Psoas muscle (tissue), 8 donors: ENCODE measurements around the gene PGA5. TPM values are rescaled to one million over a fixed set of nuclear protein-coding genes. Genes with fewer than 3 reads are reported as not detected.
"Not testable (repeated sequence)": the region's sequence is repeated elsewhere in the genome, so short reads cannot be mapped to it uniquely, and the experiment has no call there.

Source experiments
- ATAC-seq, 4 donors: fragments of 200-7000 bp; cut with Tn5 transposase; one replicate each; pipeline ENCODE4 v1.9.1; 2020; ENCODE audit warnings: moderate library complexity in 3 of 4, mild to moderate bottlenecking in 2 of 4
- DNase-seq, 2 donors: peaks; one replicate each; pipeline ENCODE4 v3.0.0-alpha.2; 2020
- H3K27ac ChIP-seq: fragments of 200-600 bp; one replicate; pipeline ENCODE4 v1.8.0; 2022
- H3K27me3 ChIP-seq, 3 donors: fragments of 200-600 bp in 1 of 3; one replicate each; pipeline versions ENCODE4 v1.6.1 to v1.8.0; 2013 to 2022; ENCODE audit warnings: low read length in 2 of 3, mild to moderate bottlenecking in 2 of 3, moderate library complexity in 1 of 3; ENCODE audit not compliant: insufficient read depth in 3 of 3
- H3K36me3 ChIP-seq, 2 donors: fragments of 200-600 bp in 1 of 2; one replicate each; pipeline versions ENCODE4 v1.6.1 to v1.8.0; 2013 to 2022; ENCODE audit warnings: low read depth in 1 of 2, mild to moderate bottlenecking in 1 of 2, moderate library complexity in 1 of 2; ENCODE audit not compliant: insufficient read depth in 1 of 2
- H3K4me1 ChIP-seq: fragments of 200-600 bp; one replicate; pipeline ENCODE4 v1.8.0; 2022
- H3K4me3 ChIP-seq: fragments of 200-600 bp; one replicate; pipeline ENCODE4 v1.8.0; 2022; ENCODE audit warnings: mild to moderate bottlenecking
- H3K9me3 ChIP-seq: fragments of 200-600 bp; one replicate; pipeline ENCODE4 v1.8.0; 2022
- WGBS, 3 donors: extraction: QIAGEN DNeasy Blood & Tissue Kit; methylation state at CpG; one replicate each; pipeline versions ENCODE4 v1.1.6 to v1.1.7; 2013; 5-methylcytosine and 5-hydroxymethylcytosine counted together
- intact Hi-C, 2 donors: fragments of 100-400 bp; cut with DNase I; formaldehyde crosslinking; loops; one replicate each; pipeline versions ENCODE4 v1.11.0 to v1.14.2; 2022
- long read RNA-seq, 2 donors: library from polyadenylated mRNA; unstranded; transcript quantifications; one replicate each; pipeline ENCODE4 v2.0.0, GENCODE V29; 2021
- polyA plus RNA-seq, 3 donors: library from polyadenylated mRNA; stranded (reverse); fragments of 200-250 nt; gene quantifications; one replicate each; pipeline ENCODE4 v1.2.3, GENCODE V29; 2013
- total RNA-seq, 4 donors: library from RNA; stranded (reverse); fragmentation: NEBNext Ultra II Directional in 2 of 4; extraction: Animal tissue kit (Norgen Biotek cat#: 25700) in 2 of 4; gene quantifications; one replicate each; pipeline versions ENCODE4 v1.2.1 to v1.2.4, GENCODE V29; 2021 to 2023
- TF ChIP-seq, protein P1 (sequence below): fragments of 200-600 bp; IDR thresholded peaks from one replicate; pipeline ENCODE4 v1.8.0; 2022; ENCODE audit warnings: antibody characterized with exemption
- donor health status: healthy with polysubstance abuse.
- donor health status: DM: no; HTN: no; CAD: no; lungs with moderate emphysema.
- donor health status: Bipolar disorder and iron deficiency.
- donor health status: healthy.
- donor health status: DM: yes; HTN: yes; CAD: no.
- donor health status: DM: no; HTN: no; CAD: no.
- donor health status: DM: no; HTN: no; CAD: no.
- donor health status: DM: yes; HTN: yes; CAD: no.

Gene PGA5
- total RNA-seq: under 1 TPM in 2 of 4 donors, not detected in 2; 0.19 to 0.42 TPM
- polyA plus RNA-seq: under 1 TPM in 2 of 3 donors, not detected in 1; 0.17 to 0.44 TPM
- long read RNA-seq, donor 1: 0 reads
- long read RNA-seq, donor 2: 0 reads

DNA sequence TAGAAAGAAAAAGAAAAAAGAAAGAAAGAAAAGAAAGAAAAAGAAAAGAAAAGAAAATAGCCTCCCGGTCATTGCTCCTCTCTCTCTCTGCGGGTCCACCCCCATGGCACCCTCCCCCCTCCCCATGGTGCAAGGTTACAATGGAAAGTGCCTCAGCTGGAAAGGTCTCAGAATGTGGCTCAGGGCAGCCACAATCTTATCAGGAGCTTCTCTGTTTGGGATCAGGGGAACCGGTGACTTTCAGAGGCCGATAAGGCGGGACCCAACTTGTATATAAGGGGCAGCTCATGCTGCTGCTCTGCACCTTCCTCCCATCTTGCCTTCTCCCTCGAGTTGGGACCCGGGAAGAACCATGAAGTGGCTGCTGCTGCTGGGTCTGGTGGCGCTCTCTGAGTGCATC lies at the start of gene PGA5:
Gene PGA5, plus strand, starts transcription at position 301 of the 400 bp plus-strand sequence. Its CDS starts 52 bp downstream, at position 353.
- H3K9me3 ChIP-seq, H3K27me3 ChIP-seq, H3K36me3 ChIP-seq, DNase-seq, H3K27ac ChIP-seq, H3K4me1 ChIP-seq, H3K4me3 ChIP-seq, ATAC-seq, intact Hi-C loops: not testable (repeated sequence)
- WGBS, 3 donors: no CpG with 5 or more reads among the region's 8 CpGs

DNA sequence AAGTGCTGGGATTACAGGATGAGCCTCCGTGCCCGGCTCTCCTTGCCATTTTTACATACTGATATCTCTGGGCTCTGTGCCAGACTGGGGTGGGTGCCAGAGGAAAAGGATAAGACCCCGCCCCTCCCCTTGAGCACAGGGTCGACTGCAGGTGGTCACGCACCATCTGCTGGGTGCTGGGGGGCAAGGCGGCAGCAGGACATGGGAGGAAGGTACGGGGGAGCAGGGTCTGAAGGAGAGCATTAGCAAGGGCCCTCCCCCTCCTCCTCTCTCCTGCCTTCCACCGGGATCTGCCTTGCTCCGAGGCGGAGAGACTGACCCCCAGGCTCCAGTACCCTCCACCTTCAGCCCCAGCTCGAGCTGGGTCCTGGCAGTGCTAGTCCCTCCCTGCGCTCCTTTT lies 47.4 kb upstream of the PGA5 start:
- no peak overlapping the region for H3K27ac ChIP-seq
- DNase-seq (no peak), ATAC-seq (no peak)
- H3K4me1 ChIP-seq: no peaks in the 10 kb centered on the region
- no peaks in the 10 kb centered on the region for H3K36me3 ChIP-seq
- 31% methylated on average over 8 to 12 of the region's 12 CpGs for WGBS, 3 donors
- peaks cover 0 to 25% (median 0%) of the 10 kb centered on the region in 3 donors for H3K27me3 ChIP-seq
- H3K4me3 ChIP-seq: no peak overlapping the region
- H3K9me3 ChIP-seq: no peaks in the 10 kb centered on the region
- TF ChIP-seq, protein P1, sequence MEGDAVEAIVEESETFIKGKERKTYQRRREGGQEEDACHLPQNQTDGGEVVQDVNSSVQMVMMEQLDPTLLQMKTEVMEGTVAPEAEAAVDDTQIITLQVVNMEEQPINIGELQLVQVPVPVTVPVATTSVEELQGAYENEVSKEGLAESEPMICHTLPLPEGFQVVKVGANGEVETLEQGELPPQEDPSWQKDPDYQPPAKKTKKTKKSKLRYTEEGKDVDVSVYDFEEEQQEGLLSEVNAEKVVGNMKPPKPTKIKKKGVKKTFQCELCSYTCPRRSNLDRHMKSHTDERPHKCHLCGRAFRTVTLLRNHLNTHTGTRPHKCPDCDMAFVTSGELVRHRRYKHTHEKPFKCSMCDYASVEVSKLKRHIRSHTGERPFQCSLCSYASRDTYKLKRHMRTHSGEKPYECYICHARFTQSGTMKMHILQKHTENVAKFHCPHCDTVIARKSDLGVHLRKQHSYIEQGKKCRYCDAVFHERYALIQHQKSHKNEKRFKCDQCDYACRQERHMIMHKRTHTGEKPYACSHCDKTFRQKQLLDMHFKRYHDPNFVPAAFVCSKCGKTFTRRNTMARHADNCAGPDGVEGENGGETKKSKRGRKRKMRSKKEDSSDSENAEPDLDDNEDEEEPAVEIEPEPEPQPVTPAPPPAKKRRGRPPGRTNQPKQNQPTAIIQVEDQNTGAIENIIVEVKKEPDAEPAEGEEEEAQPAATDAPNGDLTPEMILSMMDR: no peak
- intact Hi-C loops: loop anchor here in 1 of 2 donors (10.0 kb wide), 1 partner anchor 61 kb away; no protein-coding TSS in a partner anchor

DNA sequence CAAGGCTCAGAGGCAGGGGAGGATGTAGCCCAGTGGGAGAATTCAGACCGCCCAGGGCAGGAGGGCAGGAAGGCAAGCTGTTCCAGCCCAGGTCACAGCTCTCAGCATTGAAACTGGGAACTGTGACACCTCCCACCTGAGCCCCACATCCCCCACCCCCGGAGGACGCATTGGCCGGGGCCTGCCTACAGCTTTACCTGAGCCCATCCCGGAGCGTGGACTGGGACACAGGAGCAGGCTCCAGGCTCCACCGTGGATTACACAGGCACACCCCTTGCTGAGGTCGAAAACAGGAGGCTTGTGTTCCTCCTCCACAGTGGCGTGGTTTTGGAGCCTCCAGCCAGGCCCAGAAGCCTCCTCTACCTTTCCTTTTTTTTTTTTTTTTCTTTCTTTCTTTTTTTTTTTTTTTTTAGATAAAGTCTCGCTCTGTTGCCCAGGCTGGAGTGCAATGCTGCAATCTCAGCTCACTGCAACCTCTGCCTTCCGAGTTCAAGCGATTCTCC lies 46.8 kb upstream of the PGA5 start:
- intact Hi-C loops: loop anchor here in 1 of 2 donors (10.0 kb wide), 1 partner anchor 61 kb away; no protein-coding TSS in a partner anchor
- TF ChIP-seq, protein P1: no peak
- no peak for DNase-seq
- ATAC-seq: no peak
- no peak overlapping the region for H3K4me3 ChIP-seq
- H3K36me3 ChIP-seq: no peaks in the 10 kb centered on the region
- H3K9me3 ChIP-seq: no peaks in the 10 kb centered on the region
- H3K4me1 ChIP-seq: no peaks in the 10 kb centered on the region
- H3K27me3 ChIP-seq: peaks cover 0 to 25% (median 0%) of the 10 kb centered on the region in 3 donors
- H3K27ac ChIP-seq: no peak overlapping the region
- WGBS, 3 donors: 66 to 74% (median 71%) methylated on average over 11 to 12 of the region's 12 CpGs

DNA sequence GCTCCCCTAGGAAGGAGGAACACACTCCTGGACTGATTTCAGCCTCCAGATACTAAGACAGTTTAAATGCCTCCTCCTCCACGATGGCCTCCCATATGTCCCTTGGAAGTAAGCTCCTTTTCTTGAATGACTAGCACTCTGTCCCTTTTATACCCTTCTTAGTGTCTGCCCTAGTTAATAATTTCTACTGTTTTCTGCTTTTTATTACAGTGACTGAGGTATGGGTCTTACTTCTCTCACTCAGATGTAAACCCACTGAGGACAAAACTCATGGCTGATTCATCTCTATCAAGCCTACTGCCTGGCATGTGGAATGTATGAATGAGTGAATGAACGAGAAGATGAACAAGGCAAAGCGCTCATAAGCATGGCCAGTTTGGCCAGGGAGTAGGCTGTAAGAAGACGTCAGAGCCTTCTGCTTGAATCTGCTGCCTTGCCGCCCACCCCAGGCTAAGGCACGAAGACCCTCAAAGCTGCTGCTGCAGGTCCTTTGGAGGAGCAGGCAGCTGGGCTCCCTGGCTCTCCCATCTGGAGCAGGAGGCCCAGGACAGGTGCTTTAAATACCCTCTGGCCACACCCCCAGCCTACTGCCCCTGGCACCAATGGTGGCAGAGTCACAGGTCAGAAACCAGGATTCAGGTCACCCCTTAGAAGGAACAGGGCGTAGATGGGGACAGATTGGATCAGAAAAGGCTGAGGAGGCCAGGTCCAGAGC lies 45.8 kb upstream of the PGA5 start:
- TF ChIP-seq, protein P1: no peak
- Histone ChIP-seq H3K27ac (no peak overlapping the region), H3K9me3 (no peaks in the 10 kb centered on the region), H3K4me3 (no peak overlapping the region), H3K4me1 (no peaks in the 10 kb centered on the region), H3K36me3 (no peaks in the 10 kb centered on the region), H3K27me3 (peaks cover 0 to 25% (median 0%) of the 10 kb centered on the region in 3 donors)
- DNase-seq (no peak), ATAC-seq (no peak)
- intact Hi-C loops: loop anchor here in 1 of 2 donors (10.0 kb wide), 1 partner anchor 60 kb away; no protein-coding TSS in a partner anchor
- 68 to 72% (median 68%) methylated on average over 7 of the region's 7 CpGs for WGBS, 3 donors

DNA sequence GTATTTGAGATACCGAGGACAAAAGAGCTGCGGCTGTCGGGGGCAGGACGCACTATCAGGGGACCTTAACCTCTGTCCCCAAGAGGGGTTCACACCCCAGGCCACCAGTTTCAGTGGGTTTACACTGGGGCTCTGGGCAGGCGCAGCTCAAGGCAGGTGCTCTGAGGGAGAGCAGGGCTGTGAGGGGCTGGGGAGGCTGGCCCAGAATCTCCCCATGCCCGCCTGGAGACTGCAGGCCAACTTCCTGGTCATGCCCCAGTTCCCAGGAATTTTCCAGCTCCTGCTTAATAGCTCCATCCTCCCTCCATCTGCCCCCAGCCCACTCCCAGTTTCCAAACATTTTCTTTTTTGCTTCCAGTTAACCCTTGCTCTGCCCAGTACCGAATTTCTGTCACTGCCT lies 45.3 kb upstream of the PGA5 start:
- H3K9me3 ChIP-seq: no peaks in the 10 kb centered on the region
- H3K27ac ChIP-seq: no peak overlapping the region
- H3K27me3 ChIP-seq: peaks cover 0 to 25% (median 0%) of the 10 kb centered on the region in 3 donors
- no peak for DNase-seq
- H3K4me3 ChIP-seq: no peak overlapping the region
- ATAC-seq: no peak
- intact Hi-C loops: loop anchor here in 1 of 2 donors (10.0 kb wide), 1 partner anchor 59 kb away; no protein-coding TSS in a partner anchor
- TF ChIP-seq, protein P1: no peak
- H3K36me3 ChIP-seq: no peaks in the 10 kb centered on the region
- H3K4me1 ChIP-seq: no peaks in the 10 kb centered on the region
- WGBS, 3 donors: 64 to 73% (median 71%) methylated on average over 7 of the region's 7 CpGs
